ENCODE data around the gene TXNDC17.

DNA sequence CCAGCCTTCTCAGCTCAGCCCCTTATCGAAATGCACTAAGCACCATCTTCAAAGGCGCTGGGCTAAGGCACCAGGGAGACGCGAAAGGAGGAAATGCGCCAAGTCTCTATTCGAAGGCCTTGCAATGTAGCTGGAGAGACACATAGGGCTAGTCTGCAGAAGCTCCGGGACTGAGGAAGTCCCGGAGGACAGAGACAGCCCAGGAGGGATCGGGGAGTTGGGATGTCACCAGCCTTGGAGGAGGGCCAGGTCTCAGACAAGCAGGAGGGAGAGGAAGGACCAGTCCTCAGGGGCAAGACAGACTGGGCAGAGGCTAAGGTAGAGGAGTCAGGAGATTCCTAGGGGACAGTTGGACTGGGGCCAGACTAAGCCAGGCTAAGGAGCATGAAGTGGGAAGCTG lies 19.2 kb downstream of the TXNDC17 start:
- no peak for TF ChIP-seq SUZ12 (IDR thresholded peaks at IDR 0.05)
- TF ChIP-seq CTBP1 (IDR thresholded peaks at IDR 0.05; ENCODE audit: borderline replicate concordance): no peak
- TF ChIP-seq ZNF384 (IDR thresholded peaks at IDR 0.05): no peak
- no peak for TF ChIP-seq NFRKB (IDR thresholded peaks at IDR 0.05)
- no peak for TF ChIP-seq SP1 (IDR thresholded peaks at IDR 0.05)
- no peak for TF ChIP-seq FOXK2 (IDR thresholded peaks at IDR 0.05)
- TF ChIP-seq FOXM1 (IDR thresholded peaks at IDR 0.05; ENCODE audit: borderline replicate concordance): no peak
